ENCODE measurements around the gene BAHCC1. TPM values are rescaled to one million over a fixed set of nuclear protein-coding genes. Genes with fewer than 3 reads are reported as not detected.

The BAHCC1 gene
- total RNA-seq, 1 experiment from 2014 or later = 29.8 TPM

DNA sequence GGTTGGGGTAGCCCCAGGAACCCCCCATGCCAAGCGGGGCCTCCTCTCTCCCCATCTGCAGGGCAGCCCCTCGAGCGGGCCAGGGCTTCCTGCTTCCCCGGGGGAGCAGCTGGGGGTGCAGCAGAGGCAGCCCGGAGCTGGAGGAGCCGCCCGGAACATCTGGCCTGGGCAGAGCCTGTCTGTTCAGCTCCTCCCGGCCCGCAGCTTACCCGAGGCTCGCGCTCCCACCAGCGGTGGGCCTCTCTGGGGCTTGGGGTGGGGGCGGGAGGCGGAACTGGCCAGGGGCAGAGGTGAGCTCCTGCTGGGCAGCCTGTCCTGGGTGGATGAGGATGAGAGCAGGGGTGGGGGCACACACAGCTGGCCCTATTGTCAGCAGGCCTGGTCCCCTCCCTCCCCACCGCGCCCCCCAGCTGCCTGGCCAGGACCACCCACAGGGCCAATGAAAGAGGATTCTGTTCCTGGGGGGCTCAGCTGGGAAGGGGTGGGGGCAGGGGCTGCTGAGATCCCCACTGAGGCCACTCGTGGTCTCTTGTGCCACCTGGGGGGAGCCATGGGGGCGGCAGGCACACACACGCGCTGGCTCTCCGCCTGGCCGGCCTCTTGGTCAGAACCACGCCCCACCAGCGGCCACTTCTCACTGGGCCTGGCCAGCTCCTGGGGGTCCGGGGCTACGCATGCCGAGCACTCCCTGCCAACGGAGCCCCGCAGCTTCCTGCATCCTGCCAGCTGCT lies 34.7 kb downstream of the BAHCC1 start:
- DNase-seq (ENCODE audit: low spot score) = no peak
- POLR2A ChIA-PET = no interaction called here

More for the DNA sequence above, 34.7 kb downstream of the BAHCC1 start:
- H3K4me1 Mint-ChIP-seq = no peaks in the 10 kb centered on the region
- TF ChIP-seq CREB1 (CRISPR knock-in tag; IDR thresholded peaks at IDR 0.05) (no peak), RORB (CRISPR knock-in tag; IDR thresholded peaks at IDR 0.05) (no peak), IRF2 (CRISPR knock-in tag; IDR thresholded peaks at IDR 0.05; ENCODE audit: borderline replicate concordance, low read depth) (no peak), ZNF423 (CRISPR knock-in tag; IDR thresholded peaks at IDR 0.05) (no peak), ESRRA (CRISPR knock-in tag; IDR thresholded peaks at IDR 0.05; ENCODE audit: borderline replicate concordance) (no peak), HMGA2 (CRISPR knock-in tag; IDR thresholded peaks at IDR 0.05) (no peak), GABPB1 (CRISPR knock-in tag; IDR thresholded peaks at IDR 0.05) (no peak), TCF7 (CRISPR knock-in tag; IDR thresholded peaks at IDR 0.05; ENCODE audit: low read depth) (no peak), RELA (CRISPR knock-in tag; IDR thresholded peaks at IDR 0.05; ENCODE audit: borderline replicate concordance) (no peak)
- TF ChIP-seq, protein P1, sequence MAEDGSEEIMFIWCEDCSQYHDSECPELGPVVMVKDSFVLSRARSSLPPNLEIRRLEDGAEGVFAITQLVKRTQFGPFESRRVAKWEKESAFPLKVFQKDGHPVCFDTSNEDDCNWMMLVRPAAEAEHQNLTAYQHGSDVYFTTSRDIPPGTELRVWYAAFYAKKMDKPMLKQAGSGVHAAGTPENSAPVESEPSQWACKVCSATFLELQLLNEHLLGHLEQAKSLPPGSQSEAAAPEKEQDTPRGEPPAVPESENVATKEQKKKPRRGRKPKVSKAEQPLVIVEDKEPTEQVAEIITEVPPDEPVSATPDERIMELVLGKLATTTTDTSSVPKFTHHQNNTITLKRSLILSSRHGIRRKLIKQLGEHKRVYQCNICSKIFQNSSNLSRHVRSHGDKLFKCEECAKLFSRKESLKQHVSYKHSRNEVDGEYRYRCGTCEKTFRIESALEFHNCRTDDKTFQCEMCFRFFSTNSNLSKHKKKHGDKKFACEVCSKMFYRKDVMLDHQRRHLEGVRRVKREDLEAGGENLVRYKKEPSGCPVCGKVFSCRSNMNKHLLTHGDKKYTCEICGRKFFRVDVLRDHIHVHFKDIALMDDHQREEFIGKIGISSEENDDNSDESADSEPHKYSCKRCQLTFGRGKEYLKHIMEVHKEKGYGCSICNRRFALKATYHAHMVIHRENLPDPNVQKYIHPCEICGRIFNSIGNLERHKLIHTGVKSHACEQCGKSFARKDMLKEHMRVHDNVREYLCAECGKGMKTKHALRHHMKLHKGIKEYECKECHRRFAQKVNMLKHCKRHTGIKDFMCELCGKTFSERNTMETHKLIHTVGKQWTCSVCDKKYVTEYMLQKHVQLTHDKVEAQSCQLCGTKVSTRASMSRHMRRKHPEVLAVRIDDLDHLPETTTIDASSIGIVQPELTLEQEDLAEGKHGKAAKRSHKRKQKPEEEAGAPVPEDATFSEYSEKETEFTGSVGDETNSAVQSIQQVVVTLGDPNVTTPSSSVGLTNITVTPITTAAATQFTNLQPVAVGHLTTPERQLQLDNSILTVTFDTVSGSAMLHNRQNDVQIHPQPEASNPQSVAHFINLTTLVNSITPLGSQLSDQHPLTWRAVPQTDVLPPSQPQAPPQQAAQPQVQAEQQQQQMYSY (CRISPR knock-in tag; IDR thresholded peaks at IDR 0.05) = no peak
- TF ChIP-seq, protein P2, sequence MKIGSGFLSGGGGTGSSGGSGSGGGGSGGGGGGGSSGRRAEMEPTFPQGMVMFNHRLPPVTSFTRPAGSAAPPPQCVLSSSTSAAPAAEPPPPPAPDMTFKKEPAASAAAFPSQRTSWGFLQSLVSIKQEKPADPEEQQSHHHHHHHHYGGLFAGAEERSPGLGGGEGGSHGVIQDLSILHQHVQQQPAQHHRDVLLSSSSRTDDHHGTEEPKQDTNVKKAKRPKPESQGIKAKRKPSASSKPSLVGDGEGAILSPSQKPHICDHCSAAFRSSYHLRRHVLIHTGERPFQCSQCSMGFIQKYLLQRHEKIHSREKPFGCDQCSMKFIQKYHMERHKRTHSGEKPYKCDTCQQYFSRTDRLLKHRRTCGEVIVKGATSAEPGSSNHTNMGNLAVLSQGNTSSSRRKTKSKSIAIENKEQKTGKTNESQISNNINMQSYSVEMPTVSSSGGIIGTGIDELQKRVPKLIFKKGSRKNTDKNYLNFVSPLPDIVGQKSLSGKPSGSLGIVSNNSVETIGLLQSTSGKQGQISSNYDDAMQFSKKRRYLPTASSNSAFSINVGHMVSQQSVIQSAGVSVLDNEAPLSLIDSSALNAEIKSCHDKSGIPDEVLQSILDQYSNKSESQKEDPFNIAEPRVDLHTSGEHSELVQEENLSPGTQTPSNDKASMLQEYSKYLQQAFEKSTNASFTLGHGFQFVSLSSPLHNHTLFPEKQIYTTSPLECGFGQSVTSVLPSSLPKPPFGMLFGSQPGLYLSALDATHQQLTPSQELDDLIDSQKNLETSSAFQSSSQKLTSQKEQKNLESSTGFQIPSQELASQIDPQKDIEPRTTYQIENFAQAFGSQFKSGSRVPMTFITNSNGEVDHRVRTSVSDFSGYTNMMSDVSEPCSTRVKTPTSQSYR (CRISPR knock-in tag; IDR thresholded peaks at IDR 0.05) = no peak
- TF ChIP-seq, protein P3, sequence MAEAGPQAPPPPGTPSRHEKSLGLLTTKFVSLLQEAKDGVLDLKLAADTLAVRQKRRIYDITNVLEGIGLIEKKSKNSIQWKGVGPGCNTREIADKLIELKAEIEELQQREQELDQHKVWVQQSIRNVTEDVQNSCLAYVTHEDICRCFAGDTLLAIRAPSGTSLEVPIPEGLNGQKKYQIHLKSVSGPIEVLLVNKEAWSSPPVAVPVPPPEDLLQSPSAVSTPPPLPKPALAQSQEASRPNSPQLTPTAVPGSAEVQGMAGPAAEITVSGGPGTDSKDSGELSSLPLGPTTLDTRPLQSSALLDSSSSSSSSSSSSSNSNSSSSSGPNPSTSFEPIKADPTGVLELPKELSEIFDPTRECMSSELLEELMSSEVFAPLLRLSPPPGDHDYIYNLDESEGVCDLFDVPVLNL (CRISPR knock-in tag; IDR thresholded peaks at IDR 0.05; ENCODE audit: borderline replicate concordance, low read depth) = no peak
- TF ChIP-seq, protein P4, sequence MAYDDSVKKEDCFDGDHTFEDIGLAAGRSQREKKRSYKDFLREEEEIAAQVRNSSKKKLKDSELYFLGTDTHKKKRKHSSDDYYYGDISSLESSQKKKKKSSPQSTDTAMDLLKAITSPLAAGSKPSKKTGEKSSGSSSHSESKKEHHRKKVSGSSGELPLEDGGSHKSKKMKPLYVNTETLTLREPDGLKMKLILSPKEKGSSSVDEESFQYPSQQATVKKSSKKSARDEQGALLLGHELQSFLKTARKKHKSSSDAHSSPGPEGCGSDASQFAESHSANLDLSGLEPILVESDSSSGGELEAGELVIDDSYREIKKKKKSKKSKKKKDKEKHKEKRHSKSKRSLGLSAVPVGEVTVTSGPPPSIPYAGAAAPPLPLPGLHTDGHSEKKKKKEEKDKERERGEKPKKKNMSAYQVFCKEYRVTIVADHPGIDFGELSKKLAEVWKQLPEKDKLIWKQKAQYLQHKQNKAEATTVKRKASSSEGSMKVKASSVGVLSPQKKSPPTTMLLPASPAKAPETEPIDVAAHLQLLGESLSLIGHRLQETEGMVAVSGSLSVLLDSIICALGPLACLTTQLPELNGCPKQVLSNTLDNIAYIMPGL (CRISPR knock-in tag; IDR thresholded peaks at IDR 0.05) = no peak
- TF ChIP-seq, protein P5, sequence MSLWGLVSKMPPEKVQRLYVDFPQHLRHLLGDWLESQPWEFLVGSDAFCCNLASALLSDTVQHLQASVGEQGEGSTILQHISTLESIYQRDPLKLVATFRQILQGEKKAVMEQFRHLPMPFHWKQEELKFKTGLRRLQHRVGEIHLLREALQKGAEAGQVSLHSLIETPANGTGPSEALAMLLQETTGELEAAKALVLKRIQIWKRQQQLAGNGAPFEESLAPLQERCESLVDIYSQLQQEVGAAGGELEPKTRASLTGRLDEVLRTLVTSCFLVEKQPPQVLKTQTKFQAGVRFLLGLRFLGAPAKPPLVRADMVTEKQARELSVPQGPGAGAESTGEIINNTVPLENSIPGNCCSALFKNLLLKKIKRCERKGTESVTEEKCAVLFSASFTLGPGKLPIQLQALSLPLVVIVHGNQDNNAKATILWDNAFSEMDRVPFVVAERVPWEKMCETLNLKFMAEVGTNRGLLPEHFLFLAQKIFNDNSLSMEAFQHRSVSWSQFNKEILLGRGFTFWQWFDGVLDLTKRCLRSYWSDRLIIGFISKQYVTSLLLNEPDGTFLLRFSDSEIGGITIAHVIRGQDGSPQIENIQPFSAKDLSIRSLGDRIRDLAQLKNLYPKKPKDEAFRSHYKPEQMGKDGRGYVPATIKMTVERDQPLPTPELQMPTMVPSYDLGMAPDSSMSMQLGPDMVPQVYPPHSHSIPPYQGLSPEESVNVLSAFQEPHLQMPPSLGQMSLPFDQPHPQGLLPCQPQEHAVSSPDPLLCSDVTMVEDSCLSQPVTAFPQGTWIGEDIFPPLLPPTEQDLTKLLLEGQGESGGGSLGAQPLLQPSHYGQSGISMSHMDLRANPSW (CRISPR knock-in tag; conservative IDR thresholded peaks at IDR 0.05; ENCODE audit: low read depth) = no peak
- H3K9me3 Mint-ChIP-seq = no peaks in the 10 kb centered on the region
- H3K4me3 Mint-ChIP-seq = no peak overlapping the region
- no peak overlapping the region for H3K27ac Mint-ChIP-seq
- no peaks in the 10 kb centered on the region for H3K27me3 Mint-ChIP-seq (ENCODE audit: low read depth)
- no peaks in the 10 kb centered on the region for H3K36me3 Mint-ChIP-seq
- ATAC-seq = peak; percentile 30
- CTCF ChIA-PET = interaction anchor here (0.6 to 4.7 kb wide), 16 partner anchors 11 to 216 kb away, joined by 3 to 45 read pairs (median 6); no protein-coding TSS in a partner anchor
